GM12878 (cell line): ENCODE measurements around the gene TMEM33. TPM values are rescaled to one million over a fixed set of nuclear protein-coding genes. Genes with fewer than 3 reads are reported as not detected.

Experiments
- CUX1 ChIP-seq: IDR thresholded peaks from 2 replicates; pipeline ENCODE4 v1.6.1; 2012; ENCODE audit warnings: improper control_type of control experiment, low read depth, low read length; ENCODE audit not compliant: insufficient replicate concordance
- EP300 ChIP-seq, 2 experiments: fragments of 150-350 bp in 1 of 2; IDR thresholded peaks; 2 replicates each; pipeline ENCODE4 v1.6.1; 2011 to 2012; ENCODE audit warnings: low read depth in 2 of 2, low read length in 2 of 2, borderline replicate concordance in 1 of 2, improper control_type of control experiment in 1 of 2, inconsistent platforms in 1 of 2; ENCODE audit not compliant: control insufficient read depth in 1 of 2
- MEF2A ChIP-seq: IDR thresholded peaks from 2 replicates; pipeline ENCODE4 v1.6.1; 2011; ENCODE audit warnings: low read depth, mild to moderate bottlenecking, low read length, moderate library complexity; ENCODE audit not compliant: insufficient read depth
- NR2C1 ChIP-seq: fragments of 450-650 bp; IDR thresholded peaks from 2 replicates; pipeline ENCODE4 v1.6.1; 2017; ENCODE audit warnings: antibody characterized with exemption, mild to moderate bottlenecking, moderate library complexity
- ZBED1 ChIP-seq: IDR thresholded peaks from 2 replicates; pipeline ENCODE4 v1.6.1; 2016; ENCODE audit warnings: borderline replicate concordance
- polyA plus RNA-seq, 11 experiments: library from polyadenylated mRNA; depleted of rRNA in 4 of 11; unstranded in 6 of 11; stranded (reverse) in 5 of 11; fragments of >200 nt; fragmentation: Nextera tagmentation in 4 of 11; fragmentation: Illumina TruSeq in 1 of 11; extraction: Ambion mirVana in 4 of 11; extraction: Trizol in 1 of 11; gene quantifications; 1 replicate in 1 of 11; 2 replicates in 10 of 11; pipeline versions ENCODE4 v1.2.1 to v1.2.3, GENCODE V29; 2011 to 2016; ENCODE audit warnings: inconsistent platforms in 2 of 11, missing spikeins in 2 of 11, low read depth in 1 of 11
- total RNA-seq, 4 experiments: library from RNA; depleted of rRNA in 3 of 4; stranded (reverse); fragments of >200 nt in 3 of 4; fragmentation: Illumina TruSeq in 1 of 4; extraction: Trizol in 1 of 4; gene quantifications; 2 replicates each; pipeline versions ENCODE4 v1.2.1 to v1.2.3, GENCODE V29; 2013 to 2021
- TF ChIP-seq, protein P1 (sequence below): fragments of 450-650 bp; IDR thresholded peaks from 2 replicates; pipeline ENCODE4 v1.6.1; 2017; ENCODE audit warnings: mild to moderate bottlenecking

TMEM33 gene
- total and polyA plus RNA-seq, 10 of the 15 experiments (the other 5 are each of a cell fraction or from before 2014, with no cell fraction given) = 7.9 to 60.2 (median 33.4) TPM

DNA sequence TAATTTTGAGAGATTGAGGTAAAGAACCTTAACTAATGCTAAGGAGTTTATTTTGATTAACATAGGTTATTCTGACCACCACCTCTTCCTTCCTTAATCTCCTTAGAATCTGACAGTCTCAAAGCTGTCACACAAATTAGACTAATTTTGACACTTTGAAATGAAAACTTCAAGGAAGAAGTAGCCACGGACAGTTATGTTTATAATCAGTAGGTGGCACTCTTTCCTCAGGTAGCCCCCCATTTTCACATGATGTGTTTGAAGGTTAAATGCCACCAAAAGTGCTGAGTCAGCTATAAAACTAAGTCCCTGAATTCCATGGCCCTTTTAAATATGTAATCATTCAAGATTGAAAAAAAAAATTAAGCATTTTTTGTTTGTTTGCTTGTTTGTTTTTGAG lies 22.4 kb downstream of the TMEM33 start (continued):
- no peak for TF ChIP-seq CUX1
- TF ChIP-seq, protein P1, sequence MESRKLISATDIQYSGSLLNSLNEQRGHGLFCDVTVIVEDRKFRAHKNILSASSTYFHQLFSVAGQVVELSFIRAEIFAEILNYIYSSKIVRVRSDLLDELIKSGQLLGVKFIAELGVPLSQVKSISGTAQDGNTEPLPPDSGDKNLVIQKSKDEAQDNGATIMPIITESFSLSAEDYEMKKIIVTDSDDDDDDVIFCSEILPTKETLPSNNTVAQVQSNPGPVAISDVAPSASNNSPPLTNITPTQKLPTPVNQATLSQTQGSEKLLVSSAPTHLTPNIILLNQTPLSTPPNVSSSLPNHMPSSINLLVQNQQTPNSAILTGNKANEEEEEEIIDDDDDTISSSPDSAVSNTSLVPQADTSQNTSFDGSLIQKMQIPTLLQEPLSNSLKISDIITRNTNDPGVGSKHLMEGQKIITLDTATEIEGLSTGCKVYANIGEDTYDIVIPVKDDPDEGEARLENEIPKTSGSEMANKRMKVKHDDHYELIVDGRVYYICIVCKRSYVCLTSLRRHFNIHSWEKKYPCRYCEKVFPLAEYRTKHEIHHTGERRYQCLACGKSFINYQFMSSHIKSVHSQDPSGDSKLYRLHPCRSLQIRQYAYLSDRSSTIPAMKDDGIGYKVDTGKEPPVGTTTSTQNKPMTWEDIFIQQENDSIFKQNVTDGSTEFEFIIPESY = no peak
- TF ChIP-seq NR2C1 = peak; percentile 30; the same call in 1 of the 2 replicates
- no peak for TF ChIP-seq MEF2A
- no peak for TF ChIP-seq ZBED1
- TF ChIP-seq EP300 (IDR thresholded peaks at IDR 0.05; ENCODE audit: borderline replicate concordance in 1 of 2, control insufficient read depth in 1 of 2, low read depth in 2 of 2, low read length in 2 of 2) = no peak
